ENCODE results near the gene PATJ. TPM values are rescaled to one million over a fixed set of nuclear protein-coding genes. Genes with fewer than 3 reads are reported as not detected.
A peak's percentile ranks its signal among the peaks of the same experiment; 100 is the strongest.

PATJ gene
- polyA plus RNA-seq, 1 donor (not counting 4 experiments of a cell fraction or from before 2014, with no cell fraction given) = 28.1 TPM

GRCh38 chr1:62038594-62039284 is 296.5 kb downstream of the PATJ start:
- H3K36me3 ChIP-seq (ENCODE audit: control insufficient read depth in 2 of 2, extremely low read depth in 1 of 2, insufficient read depth in 2 of 2, low read length in 2 of 2) = peaks cover 1 to 3% of the 10 kb centered on the region in 2 experiments
- peak; percentile 5 to 21 (median 20) for TF ChIP-seq CTCF (optimal IDR thresholded peaks at IDR 0.05 in 1 of 3, IDR thresholded peaks at IDR 0.05 in 1 of 3, conservative IDR thresholded peaks at IDR 0.05 in 1 of 3; ENCODE audit: extremely low read depth in 1 of 3, insufficient read depth in 2 of 3, low read length in 3 of 3)
- TF ChIP-seq EZH2 (IDR thresholded peaks at IDR 0.05; ENCODE audit: low read length) = no peak
- H3K4me2 ChIP-seq (ENCODE audit: control insufficient read depth, extremely low read depth, insufficient read depth, low read depth, low read length) = no peak overlapping the region
- DNase-seq (ENCODE audit: low read depth, low spot score) (no peak), FAIRE-seq (no peak)
- H3K4me3 ChIP-seq (ENCODE audit: control insufficient read depth in 2 of 3, extremely low read depth in 1 of 3, insufficient read depth in 2 of 3, low read depth in 1 of 3, low read length in 3 of 3) = no peak overlapping the region
- no peak overlapping the region for H3K27ac ChIP-seq (ENCODE audit: control insufficient read depth, insufficient read depth, low read length)
- H3K27me3 ChIP-seq (ENCODE audit: control insufficient read depth, extremely low read depth, insufficient read depth, low read length) = no peaks in the 10 kb centered on the region
- no peak overlapping the region for H3K9ac ChIP-seq (ENCODE audit: control insufficient read depth, extremely low read depth, insufficient read depth, low read length)
- H3K9me1 ChIP-seq (ENCODE audit: control insufficient read depth, extremely low read depth, insufficient read depth, low read length) = no peaks in the 10 kb centered on the region
- no peaks in the 10 kb centered on the region for H3K79me2 ChIP-seq (ENCODE audit: control insufficient read depth, insufficient read depth, low read length)
- H2AFZ ChIP-seq (ENCODE audit: control insufficient read depth, low read length) = no peak overlapping the region
- H4K20me1 ChIP-seq (ENCODE audit: control insufficient read depth, extremely low read depth, insufficient read depth, low read length) = no peaks in the 10 kb centered on the region
- dilution Hi-C loops (cut with MboI; ENCODE audit: extremely low pct_ligation_motif_present, low sequenced_read_pairs) = no loop called here
- no peaks in the 10 kb centered on the region for H3K4me1 ChIP-seq (ENCODE audit: control insufficient read depth, extremely low read depth, insufficient read depth, low read length)
- no peaks in the 10 kb centered on the region for H3K9me3 ChIP-seq (ENCODE audit: control insufficient read depth, low read depth, low read length)

- FAIRE-seq (peak; percentile 20), DNase-seq (ENCODE audit: low read depth, low spot score) (no peak)
- no peak for TF ChIP-seq CTCF (optimal IDR thresholded peaks at IDR 0.05 in 1 of 3, IDR thresholded peaks at IDR 0.05 in 1 of 3, conservative IDR thresholded peaks at IDR 0.05 in 1 of 3; ENCODE audit: extremely low read depth in 1 of 3, insufficient read depth in 2 of 3, low read length in 3 of 3)
Measured at GRCh38 chr1:62040450-62040849, 298.2 kb downstream of the PATJ start.

More at GRCh38 chr1:62040450-62040849, 298.2 kb downstream of the PATJ start:
- dilution Hi-C loops (cut with MboI; ENCODE audit: extremely low pct_ligation_motif_present, low sequenced_read_pairs) = no loop called here
- Histone ChIP-seq H4K20me1 (ENCODE audit: control insufficient read depth, extremely low read depth, insufficient read depth, low read length) (no peaks in the 10 kb centered on the region), H3K4me1 (ENCODE audit: control insufficient read depth, extremely low read depth, insufficient read depth, low read length) (peaks cover 3% of the 10 kb centered on the region), H2AFZ (ENCODE audit: control insufficient read depth, low read length) (no peak overlapping the region), H3K4me2 (ENCODE audit: control insufficient read depth, extremely low read depth, insufficient read depth, low read depth, low read length) (no peak overlapping the region), H3K9ac (ENCODE audit: control insufficient read depth, extremely low read depth, insufficient read depth, low read length) (no peak overlapping the region), H3K27me3 (ENCODE audit: control insufficient read depth, extremely low read depth, insufficient read depth, low read length) (no peaks in the 10 kb centered on the region), H3K36me3 (ENCODE audit: control insufficient read depth in 2 of 2, extremely low read depth in 1 of 2, insufficient read depth in 2 of 2, low read length in 2 of 2) (peaks cover 0 to 3% of the 10 kb centered on the region in 2 experiments), H3K79me2 (ENCODE audit: control insufficient read depth, insufficient read depth, low read length) (no peaks in the 10 kb centered on the region), H3K27ac (ENCODE audit: control insufficient read depth, insufficient read depth, low read length) (no peak overlapping the region), H3K4me3 (ENCODE audit: control insufficient read depth in 2 of 3, extremely low read depth in 1 of 3, insufficient read depth in 2 of 3, low read depth in 1 of 3, low read length in 3 of 3) (no peak overlapping the region), H3K9me3 (ENCODE audit: control insufficient read depth, low read depth, low read length) (no peaks in the 10 kb centered on the region), H3K9me1 (ENCODE audit: control insufficient read depth, extremely low read depth, insufficient read depth, low read length) (peaks cover 3% of the 10 kb centered on the region)

All from keratinocyte (primary cell).